HEK293 (cell line): ENCODE data around the gene STEAP3.

ENCODE experiments used
- EGR2 ChIP-seq: fragments of 450-650 bp; formaldehyde crosslinking; IDR thresholded peaks from 2 replicates; pipeline ENCODE4 v1.5.1; 2016; ENCODE audit warnings: low read depth, missing biosample characterization, missing genetic modification characterization
- ZNF202 ChIP-seq: fragments of 450-650 bp; formaldehyde crosslinking; IDR thresholded peaks from 2 replicates; pipeline ENCODE4 v1.5.1; 2016; ENCODE audit warnings: missing biosample characterization, missing genetic modification characterization, borderline replicate concordance
- ZNF274 ChIP-seq, 2 experiments: fragments of 200-500 bp in 1 of 2; fragments of 450-650 bp in 1 of 2; sonication (Bioruptor generic) in 1 of 2; formaldehyde crosslinking in 1 of 2; IDR thresholded peaks; 2 replicates each; pipeline versions ENCODE4 v1.5.1 to v1.6.1; 2014 to 2016; ENCODE audit warnings: borderline replicate concordance in 1 of 2, inconsistent platforms in 1 of 2, low read length in 1 of 2, missing biosample characterization in 1 of 2, missing genetic modification characterization in 1 of 2
- ZNF416 ChIP-seq: fragments of 450-650 bp; formaldehyde crosslinking; IDR thresholded peaks from 2 replicates; pipeline ENCODE4 v1.5.1; 2016; ENCODE audit warnings: missing biosample characterization, missing genetic modification characterization
- TF ChIP-seq, protein P1 (sequence below): fragments of 450-650 bp; formaldehyde crosslinking; IDR thresholded peaks from 2 replicates; pipeline ENCODE4 v1.5.1; 2016; ENCODE audit warnings: missing biosample characterization, missing genetic modification characterization

DNA sequence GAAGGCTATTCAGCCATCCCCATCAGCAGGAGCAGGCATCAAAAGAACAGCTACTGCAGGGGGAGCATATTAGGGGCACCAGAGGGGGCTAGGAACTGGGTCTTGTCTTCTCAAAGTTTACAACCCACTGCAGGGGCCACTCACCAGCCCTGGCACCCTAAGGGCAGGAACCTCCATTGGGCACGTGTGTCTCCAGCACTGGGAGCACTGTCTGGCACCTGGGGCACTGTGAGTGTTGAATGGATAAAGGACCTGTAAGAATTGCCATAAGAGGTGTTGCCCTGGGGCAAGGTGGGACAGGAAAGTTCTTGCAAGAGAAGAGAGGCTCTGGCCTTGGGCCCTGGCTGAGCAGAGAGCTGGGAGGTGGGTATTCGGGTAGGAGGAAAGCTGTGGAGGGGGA lies 1.4 kb upstream of the STEAP3 start:
- TF ChIP-seq ZNF416 (tag by site-specific recombination) (no peak), EGR2 (tag by site-specific recombination) (no peak), ZNF202 (tag by site-specific recombination) (no peak), ZNF274 (IDR thresholded peaks at IDR 0.05; ENCODE audit: low read length) (no peak), ZNF274 (tag by site-specific recombination; IDR thresholded peaks at IDR 0.05; ENCODE audit: borderline replicate concordance) (no peak)
- TF ChIP-seq, protein P1, sequence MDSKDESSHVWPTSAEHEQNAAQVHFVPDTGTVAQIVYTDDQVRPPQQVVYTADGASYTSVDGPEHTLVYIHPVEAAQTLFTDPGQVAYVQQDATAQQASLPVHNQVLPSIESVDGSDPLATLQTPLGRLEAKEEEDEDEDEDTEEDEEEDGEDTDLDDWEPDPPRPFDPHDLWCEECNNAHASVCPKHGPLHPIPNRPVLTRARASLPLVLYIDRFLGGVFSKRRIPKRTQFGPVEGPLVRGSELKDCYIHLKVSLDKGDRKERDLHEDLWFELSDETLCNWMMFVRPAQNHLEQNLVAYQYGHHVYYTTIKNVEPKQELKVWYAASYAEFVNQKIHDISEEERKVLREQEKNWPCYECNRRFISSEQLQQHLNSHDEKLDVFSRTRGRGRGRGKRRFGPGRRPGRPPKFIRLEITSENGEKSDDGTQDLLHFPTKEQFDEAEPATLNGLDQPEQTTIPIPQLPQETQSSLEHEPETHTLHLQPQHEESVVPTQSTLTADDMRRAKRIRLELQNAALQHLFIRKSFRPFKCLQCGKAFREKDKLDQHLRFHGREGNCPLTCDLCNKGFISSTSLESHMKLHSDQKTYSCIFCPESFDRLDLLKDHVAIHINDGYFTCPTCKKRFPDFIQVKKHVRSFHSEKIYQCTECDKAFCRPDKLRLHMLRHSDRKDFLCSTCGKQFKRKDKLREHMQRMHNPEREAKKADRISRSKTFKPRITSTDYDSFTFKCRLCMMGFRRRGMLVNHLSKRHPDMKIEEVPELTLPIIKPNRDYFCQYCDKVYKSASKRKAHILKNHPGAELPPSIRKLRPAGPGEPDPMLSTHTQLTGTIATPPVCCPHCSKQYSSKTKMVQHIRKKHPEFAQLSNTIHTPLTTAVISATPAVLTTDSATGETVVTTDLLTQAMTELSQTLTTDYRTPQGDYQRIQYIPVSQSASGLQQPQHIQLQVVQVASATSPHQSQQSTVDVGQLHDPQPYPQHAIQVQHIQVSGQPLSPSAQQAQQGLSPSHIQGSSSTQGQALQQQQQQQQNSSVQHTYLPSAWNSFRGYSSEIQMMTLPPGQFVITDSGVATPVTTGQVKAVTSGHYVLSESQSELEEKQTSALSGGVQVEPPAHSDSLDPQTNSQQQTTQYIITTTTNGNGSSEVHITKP (tag by site-specific recombination) = no peak
